Aorta (tissue), 5 donors: ENCODE measurements around the gene APOBEC4. TPM values are rescaled to one million over a fixed set of nuclear protein-coding genes. Genes with fewer than 3 reads are reported as not detected.

ENCODE experiments used
- ATAC-seq: fragments of 200-7000 bp; cut with Tn5 transposase; one replicate; pipeline ENCODE4 v1.9.1; 2022; ENCODE audit warnings: moderate library complexity; ENCODE audit not compliant: low FRiP score
- DNase-seq, 2 donors: peaks; one replicate each; pipeline ENCODE4 v3.0.0-alpha.2; 2020
- H3K27ac ChIP-seq, 2 donors: one replicate each; pipeline ENCODE4 v1.5.1; 2013; ENCODE audit warnings: low read length in 2 of 2, mild to moderate bottlenecking in 2 of 2, moderate library complexity in 2 of 2, control low read depth in 1 of 2, inconsistent platforms in 1 of 2, low read depth in 1 of 2
- H3K27me3 ChIP-seq, 2 donors: one replicate each; pipeline ENCODE4 v1.6.1; 2013; ENCODE audit warnings: control low read depth in 1 of 2, low read length in 1 of 2, mild to moderate bottlenecking in 1 of 2, moderate library complexity in 1 of 2; ENCODE audit not compliant: insufficient read depth in 2 of 2, control insufficient read depth in 1 of 2
- H3K36me3 ChIP-seq, 2 donors: one replicate each; pipeline ENCODE4 v1.6.1; 2013; ENCODE audit warnings: control low read depth in 1 of 2, low read length in 1 of 2, mild to moderate bottlenecking in 1 of 2; ENCODE audit not compliant: insufficient read depth in 2 of 2, control insufficient read depth in 1 of 2
- H3K4me1 ChIP-seq, 2 donors: one replicate each; pipeline ENCODE4 v1.6.1; 2013; ENCODE audit warnings: low read length in 2 of 2, control low read depth in 1 of 2, mild to moderate bottlenecking in 1 of 2, moderate library complexity in 1 of 2; ENCODE audit not compliant: insufficient read depth in 2 of 2, control insufficient read depth in 1 of 2
- H3K4me3 ChIP-seq, 2 donors: one replicate each; pipeline ENCODE4 v1.5.1; 2013; ENCODE audit warnings: low read length in 2 of 2, control low read depth in 1 of 2, mild to moderate bottlenecking in 1 of 2
- H3K9me3 ChIP-seq: one replicate; pipeline ENCODE4 v1.6.1; 2013; ENCODE audit warnings: mild to moderate bottlenecking, low read length; ENCODE audit not compliant: control insufficient read depth
- WGBS, 2 donors: extraction: QIAGEN DNeasy Blood & Tissue Kit; methylation state at CpG; one replicate each; pipeline ENCODE4 v1.1.7; 2013; 5-methylcytosine and 5-hydroxymethylcytosine counted together
- intact Hi-C, 2 donors: fragments of 100-400 bp; cut with DNase I; formaldehyde crosslinking; loops; one replicate each; pipeline versions ENCODE4 v1.14.2 to v1.15.0; 2022
- polyA plus RNA-seq, 2 donors: library from polyadenylated mRNA; stranded (reverse); fragments of 200-250 nt; gene quantifications; one replicate each; pipeline ENCODE4 v1.2.3, GENCODE V29; 2013
- total RNA-seq, 2 donors: library from RNA; stranded (reverse); fragmentation: NEBNext Ultra II Directional; extraction: Animal tissue kit (Norgen Biotek cat#: 25700); gene quantifications; one replicate each; pipeline ENCODE4 v1.2.1, GENCODE V29; 2021
- donor health status: healthy with polysubstance abuse.
- donor health status: Bipolar disorder and iron deficiency.
- donor health status: DM: no; HTN: no; CAD: no.
- donor health status: DM: no; HTN: no; CAD: no.
- donor health status: DM: yes; HTN: yes; CAD: no.

The APOBEC4 gene
- total and polyA plus RNA-seq, 4 donors: not detected

DNA sequence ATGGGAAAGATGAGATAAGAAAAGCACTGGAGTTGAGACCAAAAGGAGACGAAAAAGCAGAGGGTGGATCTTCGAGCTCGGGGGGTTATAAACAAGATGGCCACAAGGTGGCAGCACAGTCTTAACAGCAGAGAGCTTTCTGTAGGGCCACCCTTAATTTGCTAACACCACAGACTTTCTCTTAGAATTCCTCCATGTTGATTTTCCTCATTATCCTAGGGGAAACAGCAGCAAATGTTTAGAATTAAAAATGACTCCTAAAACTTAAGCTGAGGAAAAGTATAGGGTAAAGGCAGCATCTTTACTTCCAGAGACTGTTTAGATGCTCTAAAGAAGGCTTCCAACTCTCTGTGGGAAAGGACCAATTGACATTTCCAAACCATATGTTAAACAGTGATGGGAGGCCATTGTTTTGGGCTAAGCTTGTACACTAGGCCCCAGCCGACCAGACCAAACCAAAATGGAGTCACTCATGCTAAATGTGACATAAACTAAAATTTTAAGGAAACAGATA is 2.5 kb upstream of the APOBEC4 start:
- H3K4me1 ChIP-seq: no peaks in the 10 kb centered on the region
- no peak overlapping the region for H3K4me3 ChIP-seq
- no peaks in the 10 kb centered on the region for H3K36me3 ChIP-seq
- H3K27me3 ChIP-seq: no peaks in the 10 kb centered on the region
- 6 to 8% methylated on average over 4 of the region's 4 CpGs for WGBS, 2 donors
- ATAC-seq: peak; percentile 94
- H3K27ac ChIP-seq: no peak overlapping the region
- H3K9me3 ChIP-seq: no peaks in the 10 kb centered on the region
- DNase-seq: peak; percentile 83 to 91
- intact Hi-C loops: loop anchor here (1.0 to 2.0 kb wide), 2 partner anchors 261 kb away; no protein-coding TSS in a partner anchor

- no peaks in the 10 kb centered on the region for H3K27me3 ChIP-seq
- ATAC-seq (no peak), DNase-seq (no peak)
- H3K4me1 ChIP-seq: no peaks in the 10 kb centered on the region
- H3K9me3 ChIP-seq: no peaks in the 10 kb centered on the region
- H3K36me3 ChIP-seq: no peaks in the 10 kb centered on the region
- no peak overlapping the region for H3K27ac ChIP-seq
- H3K4me3 ChIP-seq: no peak overlapping the region
- intact Hi-C loops: loop anchor here (1.0 to 2.0 kb wide), 2 partner anchors 262 kb away; no protein-coding TSS in a partner anchor
Observed at GRCh38 chr1:183654706-183655105, 1.6 kb upstream of the APOBEC4 start.

GRCh38 chr1:183653876-183654451 is 848 bp upstream of the APOBEC4 start:
- ATAC-seq (no peak), DNase-seq (no peak)
- H3K36me3 ChIP-seq: no peaks in the 10 kb centered on the region
- no peak overlapping the region for H3K4me3 ChIP-seq
- intact Hi-C loops: loop anchor here in 1 of 2 donors (2.0 kb wide), 1 partner anchor 263 kb away; no protein-coding TSS in a partner anchor
- 92% methylated on average over 4 of the region's 4 CpGs for WGBS, 2 donors
- H3K4me1 ChIP-seq: no peaks in the 10 kb centered on the region
- H3K27me3 ChIP-seq: no peaks in the 10 kb centered on the region
- H3K27ac ChIP-seq: no peak overlapping the region
- H3K9me3 ChIP-seq: no peaks in the 10 kb centered on the region

GRCh38 chr1:183653462-183653794 is 312 bp upstream of the APOBEC4 start:
- intact Hi-C loops: no loop called here
- WGBS, 2 donors: 87 to 94% methylated on average over 3 of the region's 3 CpGs
- DNase-seq: no peak
- no peak overlapping the region for H3K27ac ChIP-seq
- no peaks in the 10 kb centered on the region for H3K9me3 ChIP-seq
- H3K27me3 ChIP-seq: no peaks in the 10 kb centered on the region
- no peak for ATAC-seq
- H3K36me3 ChIP-seq: no peaks in the 10 kb centered on the region
- H3K4me3 ChIP-seq: no peak overlapping the region
- H3K4me1 ChIP-seq: no peaks in the 10 kb centered on the region

GRCh38 chr1:183652107-183652506 is 1.0 kb downstream of the APOBEC4 start:
- H3K4me1 ChIP-seq: no peaks in the 10 kb centered on the region
- intact Hi-C loops: no loop called here

GRCh38 chr1:183651612-183652011 is 1.5 kb downstream of the APOBEC4 start:
- WGBS, 2 donors: 84 to 92% methylated on average over 5 of the region's 5 CpGs
- Histone ChIP-seq H3K9me3 (no peaks in the 10 kb centered on the region), H3K4me3 (no peak overlapping the region), H3K4me1 (no peaks in the 10 kb centered on the region), H3K27ac (no peak overlapping the region), H3K36me3 (no peaks in the 10 kb centered on the region), H3K27me3 (no peaks in the 10 kb centered on the region)
- no peak for DNase-seq
- intact Hi-C loops: no loop called here
- ATAC-seq: no peak

More at GRCh38 chr1:183652107-183652506, 1.0 kb downstream of the APOBEC4 start:
- DNase-seq (no peak), ATAC-seq (no peak)
- H3K27ac ChIP-seq: no peak overlapping the region
- no peaks in the 10 kb centered on the region for H3K27me3 ChIP-seq
- no peaks in the 10 kb centered on the region for H3K9me3 ChIP-seq
- H3K36me3 ChIP-seq: no peaks in the 10 kb centered on the region
- WGBS, 2 donors: 92 to 93% methylated on average over 1 of the region's 1 CpG
- H3K4me3 ChIP-seq: no peak overlapping the region

GRCh38 chr1:183648042-183648441 is 5.1 kb downstream of the APOBEC4 start:
- 95 to 96% methylated on average over 8 of the region's 8 CpGs for WGBS, 2 donors
- ATAC-seq: no peak

GRCh38 chr1:183646776-183647175 is 6.3 kb downstream of the APOBEC4 start:
- no peak for ATAC-seq
- no peak overlapping the region for H3K27ac ChIP-seq
- intact Hi-C loops: no loop called here
- H3K9me3 ChIP-seq: no peaks in the 10 kb centered on the region
- H3K27me3 ChIP-seq: no peaks in the 10 kb centered on the region
- H3K4me3 ChIP-seq: no peak overlapping the region
- no peak for DNase-seq
- H3K36me3 ChIP-seq: no peaks in the 10 kb centered on the region
- no peaks in the 10 kb centered on the region for H3K4me1 ChIP-seq

More at GRCh38 chr1:183648042-183648441, 5.1 kb downstream of the APOBEC4 start:
- no peaks in the 10 kb centered on the region for H3K36me3 ChIP-seq
- no peak overlapping the region for H3K4me3 ChIP-seq
- H3K27me3 ChIP-seq: no peaks in the 10 kb centered on the region
- H3K9me3 ChIP-seq: no peaks in the 10 kb centered on the region
- intact Hi-C loops: no loop called here
- H3K27ac ChIP-seq: no peak overlapping the region
- no peaks in the 10 kb centered on the region for H3K4me1 ChIP-seq
- no peak for DNase-seq

DNA sequence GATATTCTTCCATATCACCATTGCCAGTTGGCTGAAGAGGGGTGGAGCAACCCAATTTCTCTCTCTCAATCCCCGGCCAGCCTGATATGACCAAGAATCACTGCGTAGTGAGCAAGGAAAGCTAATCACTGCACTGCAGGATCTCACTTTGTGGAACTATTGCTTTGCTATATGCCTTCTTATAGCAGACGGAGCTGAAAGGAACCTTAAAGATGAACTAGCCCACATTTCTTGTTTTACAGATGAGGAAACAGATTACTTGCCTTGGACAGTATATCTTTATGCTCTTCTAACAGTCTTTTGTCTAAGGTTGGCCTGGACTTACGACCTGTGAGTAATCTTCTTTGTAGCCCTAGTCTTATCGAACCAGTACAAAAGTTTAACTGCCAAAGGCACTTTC is 7.6 kb downstream of the APOBEC4 start:
- no peak for ATAC-seq
- H3K27ac ChIP-seq: no peak overlapping the region
- no peaks in the 10 kb centered on the region for H3K4me1 ChIP-seq
- DNase-seq: no peak
- 93% methylated on average over 5 of the region's 5 CpGs for WGBS, 2 donors
- no peaks in the 10 kb centered on the region for H3K27me3 ChIP-seq
- no peaks in the 10 kb centered on the region for H3K9me3 ChIP-seq
- no peak overlapping the region for H3K4me3 ChIP-seq
- no peaks in the 10 kb centered on the region for H3K36me3 ChIP-seq
- intact Hi-C loops: no loop called here
